NCI-H1694 treated with DMSO at 0.1 percent for 48 hours (cell line): ENCODE data around the gene BANK1.

ENCODE experiments used
- DNase-seq: peaks from one replicate; lab custom pipeline; 2025; lab: John Stamatoyannopoulos, UW

BANK1 gene

DNA sequence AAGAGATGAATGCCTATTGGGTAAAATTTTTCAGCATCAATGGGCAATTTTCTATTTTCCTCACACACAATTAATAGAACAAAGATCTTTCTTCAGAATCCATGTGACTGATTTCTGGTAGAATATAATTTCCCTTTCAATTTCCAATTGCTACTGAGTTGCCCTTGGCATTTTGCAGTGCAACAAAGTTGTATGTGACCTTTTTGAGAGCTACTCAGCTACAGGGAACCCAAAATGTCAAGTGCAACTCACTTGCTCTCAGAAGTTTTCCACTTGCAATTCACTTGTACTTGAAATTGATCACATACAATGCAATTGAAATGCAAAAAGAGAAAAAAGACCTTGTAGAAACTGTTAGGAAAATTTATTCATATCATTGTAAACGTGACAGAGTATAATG lies 245.5 kb downstream of the BANK1 start:
- no peak for DNase-seq

GRCh38 chr4:102036619-102037376 lies 246.3 kb downstream of the BANK1 start:
- DNase-seq = peak; percentile 93

GRCh38 chr4:102037566-102037965 lies 247.0 kb downstream of the BANK1 start:
- DNase-seq = no peak

DNA sequence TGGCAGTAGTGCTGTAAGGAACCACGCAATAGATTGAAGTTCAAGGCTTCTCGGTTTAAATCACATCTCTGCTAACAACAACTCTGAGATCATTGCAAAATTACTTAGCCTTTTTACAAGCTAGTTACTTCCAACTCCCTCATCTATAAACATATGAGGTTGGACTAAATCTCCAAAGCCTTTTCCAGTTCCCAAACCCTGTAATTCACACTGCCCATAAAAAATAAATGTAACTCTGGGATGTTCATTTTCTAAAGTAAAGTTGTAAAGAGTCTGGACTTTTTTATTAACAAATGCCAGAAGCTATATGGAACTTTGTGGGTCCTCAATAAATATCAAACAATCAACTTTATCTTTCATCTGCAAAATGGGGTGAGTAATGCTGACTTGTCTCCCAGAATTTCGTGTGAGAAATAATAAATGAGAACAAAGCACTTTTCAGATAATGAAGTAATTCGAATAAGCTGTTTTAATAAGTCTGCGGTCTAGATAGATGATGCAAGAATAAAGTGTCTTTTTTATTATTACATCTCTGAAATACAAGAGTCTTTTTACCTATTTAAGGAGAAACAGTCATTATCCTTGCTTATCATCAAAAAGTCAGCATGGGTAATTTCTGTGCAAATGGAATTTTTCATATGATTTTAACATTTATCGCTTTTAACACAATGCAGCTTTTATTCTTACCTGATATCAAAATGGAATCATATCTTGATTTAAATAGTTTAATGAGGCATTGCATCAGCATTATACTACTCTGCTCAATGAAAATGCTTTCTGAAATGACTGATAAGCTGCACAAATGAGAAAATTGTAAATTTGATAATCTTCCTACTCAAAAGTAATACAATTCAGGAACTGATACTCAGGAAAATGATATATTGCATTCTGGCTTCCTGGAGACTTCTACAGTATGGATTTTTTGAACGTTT lies 252.6 kb downstream of the BANK1 start:
- no peak for DNase-seq

- DNase-seq = no peak
These were observed 257.1 kb downstream of the BANK1 start for GRCh38 chr4:102047616-102048015.

DNA sequence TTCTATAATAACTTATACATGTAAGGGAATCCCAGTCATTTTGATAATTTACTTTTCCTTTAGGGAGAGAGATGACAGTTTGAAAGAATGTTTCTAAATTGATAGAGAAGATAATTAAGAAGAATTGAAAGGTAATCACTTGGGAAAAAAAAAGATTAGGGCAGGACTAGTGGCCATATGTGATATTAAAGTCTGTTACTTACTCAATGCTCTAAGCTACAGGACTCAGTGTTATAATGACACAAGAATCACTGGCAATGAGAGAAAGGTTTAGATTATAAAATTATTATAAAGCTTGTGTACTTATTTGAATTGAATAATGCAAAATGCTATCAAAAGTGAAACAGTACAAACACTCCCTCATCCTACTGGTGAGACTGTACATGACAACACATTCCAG lies 265.3 kb downstream of the BANK1 start:
- DNase-seq = no peak

DNA sequence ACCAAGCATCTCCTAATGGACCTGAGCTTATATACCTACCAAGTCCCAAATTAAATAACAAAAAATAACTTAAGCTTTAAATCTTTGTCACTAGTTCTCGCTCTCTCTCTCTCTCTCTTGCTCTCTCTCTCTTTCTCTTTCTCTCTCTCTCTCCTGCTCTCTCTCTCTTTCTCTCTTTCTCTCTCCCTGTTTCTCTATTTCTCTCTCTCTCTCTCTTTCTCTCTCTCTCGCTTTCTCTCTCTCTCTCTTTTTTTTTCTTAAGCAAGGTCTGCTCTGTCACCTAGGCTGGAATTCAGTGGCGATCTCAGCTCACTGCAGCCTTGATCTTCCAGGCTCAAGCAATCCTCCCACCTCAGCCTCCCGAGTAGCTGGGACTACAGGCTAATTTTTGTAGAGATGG lies 266.6 kb downstream of the BANK1 start:
- DNase-seq = no peak

- no peak for DNase-seq
These were observed 270.6 kb downstream of the BANK1 start for GRCh38 chr4:102061133-102061532.

GRCh38 chr4:102064747-102065442 lies 274.4 kb downstream of the BANK1 start:
- no peak for DNase-seq

GRCh38 chr4:102076622-102077021 lies 286.1 kb downstream of the BANK1 start:
- DNase-seq = no peak

DNA sequence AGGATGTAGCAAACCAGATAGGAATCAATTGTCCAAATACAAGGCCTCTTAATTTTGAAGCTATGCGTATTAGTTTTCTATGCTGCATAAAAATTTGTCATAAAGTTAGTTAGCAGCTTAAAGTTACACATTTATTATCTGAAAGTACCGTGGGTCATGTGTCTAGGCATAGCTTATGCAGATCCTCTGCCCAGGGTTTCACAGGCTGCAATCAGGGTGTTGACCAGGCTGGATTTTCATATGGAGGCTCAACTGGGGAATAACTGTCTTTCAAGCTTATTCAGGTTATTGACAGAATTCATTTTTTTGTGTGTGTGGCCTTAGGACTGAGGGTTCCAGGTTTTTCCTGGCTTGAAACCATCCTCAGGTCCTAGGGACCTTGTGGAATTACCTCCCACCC lies 289.7 kb downstream of the BANK1 start:
- DNase-seq = no peak

- DNase-seq = no peak
These were observed 299.5 kb downstream of the BANK1 start for GRCh38 chr4:102089850-102090621.

- no peak for DNase-seq
These were observed 301.1 kb downstream of the BANK1 start for GRCh38 chr4:102091656-102092055.

DNA sequence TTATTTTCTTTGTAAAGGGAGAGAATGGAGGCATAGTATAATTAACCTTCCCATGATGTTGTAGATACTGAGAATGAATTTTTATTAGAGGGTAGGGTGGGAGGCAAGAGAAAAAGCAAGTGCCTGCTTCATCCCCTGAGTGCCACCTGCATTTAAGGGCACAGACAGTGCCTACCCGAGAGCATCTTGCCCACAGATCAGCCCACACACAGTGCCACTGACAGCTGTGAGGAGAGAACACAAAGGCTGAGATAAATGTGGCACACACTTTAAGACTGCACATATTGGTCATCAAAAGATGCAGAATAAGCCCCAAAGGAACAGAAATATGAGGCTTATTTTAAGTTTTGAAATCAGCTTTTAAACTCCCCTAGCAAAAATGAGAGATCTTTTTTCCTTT lies 304.0 kb downstream of the BANK1 start:
- DNase-seq = no peak

- no peak for DNase-seq
These were observed 312.8 kb downstream of the BANK1 start for GRCh38 chr4:102103368-102103767.

DNA sequence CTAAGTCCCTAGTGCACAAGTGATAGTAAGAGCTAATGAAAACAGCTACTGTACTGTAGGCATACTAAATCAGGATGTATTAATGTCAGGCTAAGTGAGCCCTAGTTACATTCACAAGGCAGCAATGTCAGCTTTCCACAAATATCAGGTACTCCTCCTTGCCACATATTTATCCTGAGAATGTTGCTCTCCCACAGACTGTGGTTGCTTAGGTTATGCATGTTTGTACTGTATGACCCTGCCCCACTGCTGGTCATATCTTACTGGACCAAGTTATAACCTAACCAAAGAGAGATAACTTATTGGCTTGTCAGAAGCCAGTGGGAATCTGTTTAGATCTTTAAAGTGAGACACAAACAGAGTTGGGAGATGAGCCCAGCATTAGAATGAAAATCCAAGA lies 313.7 kb downstream of the BANK1 start:
- no peak for DNase-seq

- no peak for DNase-seq
These were observed 315.5 kb downstream of the BANK1 start for GRCh38 chr4:102105983-102106382.

DNA sequence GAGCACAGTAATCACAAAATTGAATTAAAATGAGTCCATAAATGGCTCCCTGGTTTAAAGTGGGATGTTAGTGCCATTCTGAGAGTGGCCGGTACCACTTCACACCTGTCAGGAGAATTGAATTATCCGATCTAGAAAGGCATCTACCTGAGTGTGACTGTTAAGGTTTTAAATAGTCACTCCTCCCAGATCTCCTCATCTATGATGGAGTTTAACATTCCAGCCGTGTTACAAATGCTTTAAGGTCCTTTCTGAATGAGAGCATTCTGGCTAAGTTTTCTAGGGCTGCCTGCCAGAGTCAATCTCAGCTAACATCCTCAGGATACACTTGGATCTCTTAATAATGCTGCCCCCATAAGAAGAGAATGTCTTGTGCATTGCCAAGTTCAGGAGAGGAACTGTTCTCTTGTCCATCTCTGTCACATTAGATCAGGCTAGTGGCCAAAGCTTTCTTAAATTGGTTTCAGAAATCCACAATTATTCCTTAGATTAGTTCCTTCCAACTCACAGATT lies 323.6 kb downstream of the BANK1 start:
- no peak for DNase-seq

GRCh38 chr4:102116121-102116520 lies 325.6 kb downstream of the BANK1 start:
- DNase-seq = no peak

GRCh38 chr4:102120846-102121245 lies 330.3 kb downstream of the BANK1 start:
- no peak for DNase-seq
